COLO829 (cell line): ENCODE measurements around the gene LCP1.
A peak's percentile ranks its signal among the peaks of the same experiment; 100 is the strongest.

Source experiments
- DNase-seq: peaks from one replicate; pipeline ENCODE4 v3.0.0; 2012; ENCODE audit warnings: low spot score

Gene LCP1

GRCh38 chr13:46158983-46159382 lies 23.0 kb downstream of the LCP1 start:
- DNase-seq: no peak

- DNase-seq: no peak
Measured at GRCh38 chr13:46158222-46158621, 23.8 kb downstream of the LCP1 start.

GRCh38 chr13:46154136-46154801 lies 27.7 kb downstream of the LCP1 start:
- no peak for DNase-seq

- no peak for DNase-seq
Measured at GRCh38 chr13:46152627-46153328, 29.2 kb downstream of the LCP1 start.

GRCh38 chr13:46150134-46150693 lies 31.8 kb downstream of the LCP1 start:
- DNase-seq: no peak

DNA sequence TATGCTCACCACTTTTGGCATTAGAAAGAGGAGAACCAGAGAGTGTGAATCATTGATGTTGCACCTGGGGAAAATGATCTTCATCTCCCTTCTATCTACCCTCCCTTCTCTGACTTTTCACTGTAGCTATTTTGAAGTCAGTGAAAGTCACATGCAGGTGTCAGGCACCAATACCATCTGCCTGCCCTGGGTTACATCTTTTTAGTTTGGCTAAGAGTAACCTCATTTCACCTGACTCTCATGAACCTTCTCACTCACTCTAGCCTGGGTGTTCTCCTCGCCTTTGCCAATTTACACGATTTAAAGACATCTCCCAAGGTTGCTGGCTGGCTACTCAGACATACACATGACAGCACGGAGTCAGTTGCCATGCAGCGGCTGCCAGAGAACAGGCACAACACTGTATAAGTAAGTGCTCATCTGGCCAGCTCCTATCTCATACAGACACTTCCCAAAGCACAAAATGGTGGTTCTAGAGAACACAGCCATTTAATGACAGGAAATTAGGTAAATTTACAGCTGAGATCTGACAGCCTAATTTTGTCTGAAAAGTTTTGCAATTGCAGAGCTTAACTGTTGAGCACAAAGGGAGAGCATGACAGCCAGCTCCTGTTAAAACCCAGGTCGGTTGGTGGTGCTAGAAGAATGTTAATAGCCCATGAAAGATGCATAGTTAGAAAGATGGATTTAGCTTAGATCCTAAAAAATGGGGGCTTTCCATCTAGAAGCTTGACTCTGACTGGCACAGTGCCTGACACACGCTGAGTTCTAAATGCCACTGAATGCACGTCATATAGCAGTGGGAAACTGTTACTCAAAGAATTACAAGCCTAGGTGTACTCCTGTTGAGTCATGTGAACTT lies 32.5 kb downstream of the LCP1 start:
- DNase-seq: no peak

DNA sequence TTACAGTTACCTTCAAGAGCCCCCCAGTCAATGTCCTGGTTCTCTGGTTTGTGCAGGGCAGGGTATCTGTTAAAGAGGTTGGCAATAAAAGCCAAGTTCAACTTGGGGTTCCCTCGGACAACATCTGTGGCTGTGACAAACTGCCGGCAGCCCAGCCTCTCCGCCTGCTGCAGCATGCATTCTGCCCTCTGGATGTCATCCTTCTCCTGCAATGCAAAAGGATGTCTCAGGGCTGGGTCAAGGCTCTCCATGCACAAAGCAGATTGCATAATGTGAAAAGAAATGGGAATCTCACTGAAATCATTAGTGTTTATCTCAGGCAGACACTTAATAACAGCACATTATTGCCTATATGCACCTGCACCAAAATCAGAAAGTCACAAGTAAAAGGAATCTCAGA lies 35.1 kb downstream of the LCP1 start:
- DNase-seq: no peak

DNA sequence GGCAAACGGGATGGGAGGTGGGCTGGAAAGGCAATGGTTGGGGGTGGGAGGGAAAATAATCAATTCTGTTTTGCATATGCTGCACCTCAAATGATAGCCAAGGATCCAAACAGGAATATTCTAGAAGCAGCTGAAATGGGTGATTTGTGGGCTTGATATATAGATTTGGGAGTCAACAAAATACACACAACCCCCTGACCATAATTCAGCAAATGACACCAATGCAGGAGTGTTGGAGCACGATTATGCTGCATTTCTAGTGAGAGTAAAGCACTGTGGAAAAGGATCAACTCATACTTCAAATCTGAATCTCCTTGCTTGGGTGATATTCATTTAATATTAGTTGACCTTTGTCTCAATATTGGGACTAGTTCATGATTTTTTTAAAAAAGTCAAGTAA lies 36.0 kb downstream of the LCP1 start:
- DNase-seq: no peak

- DNase-seq: no peak
Measured at GRCh38 chr13:46145135-46145534, 36.8 kb downstream of the LCP1 start.

DNA sequence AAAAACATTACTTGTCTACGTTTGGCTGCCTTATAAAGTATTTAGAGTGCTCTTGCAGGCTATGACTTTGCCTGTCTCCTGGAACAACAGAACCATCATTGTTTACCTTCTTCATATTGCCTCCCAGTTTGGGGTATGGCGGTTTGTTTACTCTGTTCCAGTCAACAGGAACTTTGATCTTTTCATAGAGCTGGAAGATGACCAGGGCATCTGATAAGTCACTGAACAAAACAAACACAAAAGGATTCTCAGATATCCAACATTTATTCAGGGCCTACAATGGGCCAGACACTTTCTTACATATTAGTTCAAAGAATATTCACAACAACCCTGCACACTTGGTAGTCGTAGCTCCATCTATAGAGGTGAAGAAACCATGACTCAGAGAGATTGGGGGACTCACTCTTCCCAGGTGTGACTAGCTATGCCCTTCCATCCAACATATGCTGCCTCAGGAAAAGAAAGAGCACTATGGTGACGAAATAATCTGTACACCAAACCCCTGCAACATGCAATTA lies 38.7 kb downstream of the LCP1 start:
- DNase-seq: no peak

- DNase-seq: no peak
Measured at GRCh38 chr13:46142776-46143175, 39.2 kb downstream of the LCP1 start.

- DNase-seq: no peak
Measured at GRCh38 chr13:46140044-46140443, 41.9 kb downstream of the LCP1 start.

DNA sequence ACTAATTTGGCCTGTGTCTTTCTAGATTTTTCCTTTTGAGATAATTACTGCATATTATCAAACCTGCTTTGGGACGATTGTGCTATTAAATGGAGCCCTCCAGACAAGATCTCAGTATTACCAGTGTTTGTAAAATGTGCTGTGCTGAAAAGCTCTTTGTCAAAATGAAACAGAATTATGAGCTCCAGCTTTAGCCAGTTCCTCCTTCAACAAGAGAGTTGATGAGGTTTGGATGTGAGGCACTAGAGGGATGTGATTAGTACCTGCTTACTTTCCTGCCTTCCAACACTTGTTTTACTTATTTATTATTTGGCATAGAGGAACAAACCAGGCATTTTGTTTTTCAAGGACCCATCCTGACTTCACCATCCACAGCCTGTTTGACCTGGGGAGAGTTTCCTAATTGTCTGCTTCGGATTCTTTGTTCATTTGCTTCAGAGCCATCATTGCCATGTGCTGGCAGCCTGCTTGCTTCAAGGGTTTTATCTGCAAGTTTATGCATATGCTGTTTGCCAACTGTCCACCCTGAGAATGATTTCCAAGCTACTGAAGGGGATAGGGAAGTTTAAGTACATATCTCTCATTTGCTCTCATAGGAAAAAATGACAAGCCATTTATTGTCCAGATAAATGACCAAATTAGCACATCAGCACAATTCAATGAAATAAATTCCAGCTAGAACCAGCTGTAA lies 44.2 kb downstream of the LCP1 start:
- DNase-seq: no peak

- no peak for DNase-seq
Measured at GRCh38 chr13:46136688-46137087, 45.3 kb downstream of the LCP1 start.

DNA sequence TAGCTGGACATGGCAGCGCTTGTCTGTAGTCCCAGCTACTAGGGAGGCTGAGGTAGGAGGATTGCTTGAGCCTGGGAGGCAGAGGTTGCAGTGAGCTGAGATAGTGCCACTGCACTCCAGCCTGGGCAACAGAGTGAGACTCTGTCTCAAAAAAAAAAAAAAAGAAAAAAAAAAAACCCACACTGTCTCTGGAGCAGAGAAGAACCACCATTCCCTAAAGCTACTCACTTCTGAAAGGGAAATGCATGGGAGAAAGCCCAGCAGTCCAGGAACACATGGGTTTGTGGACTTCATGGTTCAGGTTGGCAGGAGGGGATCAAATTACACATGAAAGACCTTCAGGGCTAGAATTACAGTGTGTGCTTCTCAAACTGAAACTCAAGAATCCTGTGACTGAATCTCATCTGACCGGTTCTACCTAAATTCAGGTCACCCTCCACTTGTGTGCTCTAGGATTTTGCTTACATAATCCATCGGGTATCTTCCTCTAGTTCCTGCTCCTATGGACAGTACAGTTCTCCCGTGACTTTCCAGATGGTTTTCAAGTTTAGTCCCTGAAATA lies 46.9 kb downstream of the LCP1 start:
- DNase-seq: peak; percentile 10

GRCh38 chr13:46134494-46134893 lies 47.5 kb downstream of the LCP1 start:
- no peak for DNase-seq

DNA sequence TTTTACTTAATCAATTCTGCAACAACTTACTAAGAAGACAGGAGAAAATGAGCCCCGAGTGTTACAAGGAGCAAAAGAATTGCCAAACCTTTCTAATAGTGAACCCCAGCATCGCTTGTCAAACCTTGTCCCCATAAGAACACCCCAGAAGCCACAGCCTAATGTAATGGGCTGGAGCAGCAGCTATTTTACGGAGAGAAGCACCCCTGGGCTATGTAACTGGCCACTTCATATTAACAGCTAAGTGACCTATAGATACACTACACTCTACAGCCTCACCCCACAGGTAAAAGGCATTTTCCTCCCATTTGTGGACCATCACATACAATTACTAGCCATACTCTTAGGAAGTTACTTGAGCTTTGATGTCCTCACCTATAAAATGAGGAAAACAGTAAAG lies 49.9 kb downstream of the LCP1 start:
- DNase-seq: no peak

GRCh38 chr13:46131705-46132104 lies 50.3 kb downstream of the LCP1 start:
- DNase-seq: no peak

DNA sequence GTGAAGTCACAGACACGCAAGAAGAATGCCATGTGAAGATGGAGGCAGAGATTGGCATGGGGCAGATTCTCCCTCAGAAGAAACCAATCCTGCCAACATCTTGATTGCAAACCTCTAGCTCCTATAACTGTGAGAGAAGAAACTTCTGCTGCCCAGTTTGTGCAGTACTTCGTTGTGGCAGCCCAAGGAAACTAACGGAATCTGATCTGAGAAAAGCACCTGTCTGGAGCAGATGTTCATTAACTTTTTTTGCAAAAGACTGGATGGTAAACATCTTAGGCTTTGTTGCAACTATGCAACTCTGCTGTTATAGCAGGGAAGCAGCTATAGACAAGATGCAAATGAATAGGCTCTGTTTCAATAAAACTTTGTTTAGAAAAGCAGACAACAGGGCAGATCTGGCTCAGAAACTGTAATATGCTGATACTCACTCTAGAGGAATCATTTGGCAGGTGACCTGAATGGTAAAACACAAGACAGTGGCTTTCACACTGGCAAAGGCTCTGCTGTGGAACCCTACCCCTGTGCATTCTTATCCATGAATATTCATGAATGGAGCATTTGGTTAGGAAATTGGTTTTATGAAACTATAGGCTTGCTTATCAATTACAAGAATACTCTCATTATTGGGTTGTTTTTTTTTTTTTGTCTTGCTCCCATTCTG lies 51.9 kb downstream of the LCP1 start:
- DNase-seq: no peak

DNA sequence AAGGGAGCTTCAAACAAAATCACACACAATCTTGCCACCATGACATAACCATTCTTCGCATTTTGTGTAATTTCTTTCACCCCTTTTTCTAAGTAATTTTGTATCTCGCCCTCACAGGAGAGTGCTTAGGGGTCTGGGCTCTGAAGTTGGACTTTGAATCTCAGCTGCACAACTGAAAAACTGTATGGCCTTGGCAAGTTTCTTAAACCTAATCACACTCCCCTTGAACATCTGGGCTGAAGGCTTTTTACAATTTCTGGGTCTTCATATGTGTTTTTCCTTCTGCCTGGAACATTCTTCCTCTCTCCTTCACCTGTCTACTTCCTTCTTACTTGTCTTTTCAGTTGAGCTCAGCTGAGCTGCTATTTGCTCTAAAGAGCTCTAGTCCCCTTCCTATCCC lies 52.9 kb downstream of the LCP1 start:
- no peak for DNase-seq
